ENCODE data around the gene WWOX.
"Not testable (repeated sequence)": the region's sequence is repeated elsewhere in the genome, so short reads cannot be mapped to it uniquely, and the experiment has no call there.

The WWOX gene

DNA sequence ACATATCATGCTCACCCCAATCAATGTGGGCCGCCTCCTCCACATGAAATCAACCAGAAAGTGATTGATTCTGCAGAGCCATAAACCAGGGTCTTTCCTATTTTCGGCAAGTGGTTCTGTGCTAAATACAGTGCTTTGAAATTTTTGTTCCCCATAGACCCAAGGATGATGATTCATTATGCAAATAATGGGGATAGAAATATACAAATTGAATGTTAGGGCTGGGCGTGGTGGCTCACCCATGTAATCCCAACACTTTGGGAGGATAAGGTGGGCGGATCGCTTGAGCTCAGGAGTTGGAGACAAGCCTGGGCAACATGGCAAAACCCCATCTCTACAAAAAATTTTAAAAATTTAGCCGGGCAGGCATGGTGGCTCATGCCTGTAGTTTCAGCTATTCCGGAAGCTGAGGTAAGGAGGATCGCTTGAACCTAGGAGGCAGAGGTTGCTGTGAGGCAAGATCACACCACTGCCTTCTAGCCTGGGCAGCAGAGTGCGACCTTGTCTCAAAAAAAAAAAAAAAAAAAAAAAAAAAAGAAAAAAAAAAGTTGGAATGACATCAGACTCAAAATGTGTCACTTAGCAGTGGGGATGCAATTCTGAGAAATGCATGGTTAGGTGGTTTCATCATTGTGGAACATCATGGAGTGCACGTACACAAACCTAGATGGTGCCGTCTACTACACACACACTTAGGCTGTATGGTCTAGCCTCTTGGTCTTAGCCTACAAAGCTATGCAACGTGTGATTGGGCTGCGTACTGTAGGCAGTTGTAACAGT lies 919.4 kb downstream of the WWOX start:
- no peak for DNase-seq (ENCODE audit: low read depth in 2 of 2)

DNA sequence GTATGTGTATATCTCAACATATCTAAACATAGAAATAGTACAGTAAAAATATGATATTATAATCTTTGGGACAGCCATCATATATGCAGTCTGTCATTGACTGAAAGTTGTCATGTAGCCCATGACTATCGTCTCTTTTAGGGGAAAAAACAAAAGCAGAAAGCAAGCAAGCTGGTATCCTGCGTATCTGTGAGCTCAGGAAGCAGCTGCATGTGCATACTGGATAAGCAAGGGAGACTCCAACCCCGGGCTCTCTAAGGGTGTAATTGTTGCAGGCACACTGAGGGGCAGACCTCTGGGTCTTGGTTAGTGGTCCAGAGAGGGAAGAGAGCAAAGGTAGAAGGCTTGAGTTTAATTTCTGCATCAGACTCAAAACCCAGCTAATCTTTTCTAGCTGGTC lies 920.0 kb downstream of the WWOX start:
- DNase-seq (ENCODE audit: low read depth in 2 of 2) = no peak

DNA sequence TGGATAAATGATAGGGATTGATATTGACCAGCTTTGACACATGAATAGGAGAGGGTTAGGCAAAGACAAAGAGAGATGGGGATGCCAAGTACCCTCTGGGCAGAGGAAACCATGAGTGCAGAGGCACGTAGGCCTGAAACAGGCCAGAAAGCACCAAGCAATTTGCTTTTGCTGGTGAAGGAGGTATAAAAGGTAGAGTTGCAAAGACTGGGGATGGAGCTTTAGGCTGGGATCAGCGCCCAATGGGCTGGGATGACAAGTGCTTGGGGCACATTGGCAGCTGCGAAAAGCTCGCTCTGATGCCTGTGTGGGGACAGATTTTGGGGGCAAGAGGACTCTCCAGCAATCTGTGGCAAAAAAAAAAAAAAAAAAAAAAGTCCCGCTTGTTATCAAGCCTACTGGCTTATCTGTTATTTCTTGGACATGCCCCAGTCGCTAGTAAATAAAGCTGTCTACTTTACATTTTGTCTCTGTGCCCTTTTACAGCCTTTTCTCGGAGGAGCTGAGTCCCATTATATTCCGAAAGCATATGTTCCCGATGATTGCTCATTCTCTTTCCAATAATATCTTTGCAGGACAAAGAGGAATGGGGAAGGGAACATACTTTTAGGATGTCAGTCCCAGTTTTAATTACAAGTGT lies 922.7 kb downstream of the WWOX start:
- DNase-seq (ENCODE audit: low read depth in 2 of 2) = no peak

DNA sequence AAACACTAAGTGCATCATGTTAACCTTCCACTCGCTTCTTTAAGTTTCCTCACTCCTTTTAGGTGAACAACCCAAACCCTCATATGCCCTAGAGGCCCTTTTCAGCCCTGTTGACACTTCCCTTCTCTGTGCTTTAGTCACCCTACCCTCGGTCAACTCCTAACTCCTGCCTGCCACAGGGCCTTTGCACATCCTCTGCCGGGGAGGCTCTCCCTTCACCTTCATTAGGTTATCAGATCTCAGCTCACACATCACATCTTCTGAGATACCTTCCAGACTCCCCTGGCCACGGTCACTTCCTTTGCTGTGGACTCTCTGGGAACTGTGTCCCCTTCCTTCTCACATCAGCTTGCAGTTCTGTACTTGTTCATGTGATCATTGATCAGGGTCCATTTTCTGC lies 926.7 kb downstream of the WWOX start:
- DNase-seq (ENCODE audit: low read depth in 2 of 2) = no peak

DNA sequence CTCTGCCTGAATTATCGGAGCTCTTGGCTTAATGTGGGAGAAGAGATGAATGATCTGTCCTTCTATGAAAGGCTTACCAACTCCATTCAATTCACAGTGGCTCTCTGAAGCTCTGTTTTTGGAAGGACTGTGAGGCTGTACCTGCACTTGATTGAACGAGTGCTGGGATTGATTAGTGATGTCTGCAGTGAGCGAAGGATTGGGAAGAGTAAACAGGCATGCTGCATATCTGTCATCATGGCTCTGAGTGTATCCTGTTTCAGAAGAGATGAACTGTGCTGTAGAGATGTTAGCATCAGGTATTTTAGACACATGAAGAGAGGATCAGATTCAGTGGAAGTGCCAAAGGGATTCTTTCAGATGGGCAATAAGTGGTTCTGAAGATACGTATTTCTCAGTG lies 937.1 kb downstream of the WWOX start:
- no peak for DNase-seq (ENCODE audit: low read depth in 2 of 2)

DNA sequence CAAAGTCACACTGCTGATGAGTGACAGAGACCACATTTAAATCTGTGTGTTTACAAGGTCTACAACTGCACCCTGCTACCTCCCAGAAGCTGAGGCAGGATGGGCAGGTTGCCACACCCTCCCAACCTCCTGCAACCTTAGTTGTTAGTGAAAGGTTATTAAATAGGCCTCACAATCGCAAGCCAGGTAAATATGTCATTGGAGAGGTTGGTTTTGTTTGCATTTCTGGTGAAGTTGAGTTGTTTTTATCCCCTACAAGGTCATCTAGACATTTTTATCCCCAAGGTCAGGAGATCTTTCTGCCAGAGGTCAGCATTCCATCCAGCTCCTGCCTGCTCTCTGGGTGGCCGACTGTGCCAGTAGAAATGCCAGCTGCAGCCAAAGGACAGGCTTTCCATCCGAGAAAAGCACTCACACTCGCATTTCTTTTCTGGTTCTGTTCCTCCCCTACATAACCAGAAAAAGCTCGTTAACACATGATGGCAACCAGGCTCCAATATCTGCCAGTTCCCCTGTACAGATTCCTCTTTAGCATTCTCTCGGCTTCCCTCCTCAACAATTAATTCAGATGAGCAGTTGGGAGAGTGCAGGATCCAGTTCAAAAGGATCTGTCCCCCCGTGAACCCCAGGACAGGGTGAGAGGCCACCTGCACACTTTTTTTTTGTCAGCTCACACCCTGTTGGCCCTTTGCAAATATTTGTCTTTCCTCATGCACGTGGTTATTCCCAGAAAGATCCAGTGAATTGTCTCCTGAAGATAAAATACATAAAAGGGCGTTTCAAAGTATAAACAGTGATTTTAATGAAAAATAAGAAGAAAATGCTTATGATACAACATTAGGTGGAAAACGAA lies 938.3 kb downstream of the WWOX start:
- no peak for DNase-seq (ENCODE audit: low read depth in 2 of 2)

DNA sequence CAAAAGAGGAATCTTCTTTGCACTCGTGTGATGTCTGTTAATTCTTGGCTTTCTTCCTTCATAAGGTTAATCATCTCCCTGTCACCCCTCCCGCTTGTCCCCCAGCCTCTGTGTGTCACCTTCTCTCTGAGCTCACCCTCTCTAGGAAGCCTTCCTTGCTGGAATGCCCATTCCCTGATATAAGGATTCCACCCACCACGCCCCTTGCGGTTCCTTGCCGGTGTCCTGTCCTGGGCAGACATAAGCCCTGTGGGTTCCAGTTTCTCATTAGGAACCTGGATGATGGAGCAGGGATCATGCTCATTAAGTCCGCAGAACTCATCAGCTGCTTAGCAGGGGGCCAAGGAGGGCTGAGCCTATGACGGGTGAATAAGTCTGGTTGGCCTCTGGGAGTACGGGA lies 941.8 kb downstream of the WWOX start:
- no peak for DNase-seq (ENCODE audit: low read depth in 2 of 2)

DNA sequence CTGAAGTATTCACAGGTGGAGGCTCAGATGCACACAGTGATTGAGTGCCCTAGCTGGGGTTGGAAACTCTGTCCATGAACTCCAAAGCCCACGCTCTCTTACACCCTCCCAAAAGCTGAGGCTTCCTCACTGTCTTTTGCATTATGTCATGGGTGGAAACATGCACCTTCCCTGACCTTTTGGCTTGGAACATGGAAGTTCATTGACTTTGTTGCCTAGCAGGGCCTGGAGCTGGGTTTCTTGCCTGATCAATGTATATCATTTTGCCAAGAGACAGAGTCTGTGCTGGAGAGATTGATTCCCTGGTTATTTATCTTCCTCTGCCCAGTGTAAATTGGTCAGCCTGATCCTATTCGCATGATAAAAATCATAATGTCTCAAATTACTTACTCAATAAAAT lies 942.7 kb downstream of the WWOX start:
- no peak for DNase-seq (ENCODE audit: low read depth in 2 of 2)

DNA sequence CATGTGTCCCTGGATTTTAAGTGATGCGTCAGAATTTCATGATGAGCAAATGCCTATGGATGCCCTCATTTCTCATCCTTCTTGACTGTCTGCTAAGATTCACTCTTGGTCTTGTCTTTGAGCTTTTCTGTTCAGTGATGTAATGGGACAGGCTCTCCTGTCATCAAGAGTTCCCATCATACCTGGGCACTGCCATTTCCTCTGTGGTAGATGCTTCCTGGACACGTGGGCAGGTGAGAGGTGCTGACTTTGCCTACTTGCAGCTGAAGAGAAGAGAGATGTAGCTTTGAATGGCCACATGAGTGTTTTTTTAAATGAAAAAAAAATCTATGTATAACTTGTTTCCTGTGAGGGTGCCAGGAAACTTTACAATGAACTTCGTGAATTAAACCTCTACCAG lies 943.4 kb downstream of the WWOX start:
- no peak for DNase-seq (ENCODE audit: low read depth in 2 of 2)

DNA sequence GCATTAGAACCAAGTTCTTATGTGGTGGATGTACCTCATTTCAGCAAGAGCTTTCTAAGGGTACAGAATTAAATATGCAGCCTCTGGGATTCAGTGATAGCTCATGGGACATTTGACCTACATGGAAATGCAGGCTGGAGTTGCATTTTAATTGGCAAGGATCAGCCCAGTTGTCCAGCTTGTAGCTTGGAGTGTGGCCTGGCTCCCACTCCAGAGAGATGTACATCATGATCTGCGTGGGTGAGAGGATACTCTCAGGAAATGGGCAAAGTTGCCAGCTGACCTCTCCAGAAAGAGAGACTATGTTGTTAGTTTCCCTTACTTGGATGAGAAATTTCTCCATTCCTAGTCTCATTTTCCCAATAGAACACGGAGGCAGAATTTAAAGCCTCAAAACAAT lies 945.7 kb downstream of the WWOX start:
- no peak for DNase-seq (ENCODE audit: low read depth in 2 of 2)

DNA sequence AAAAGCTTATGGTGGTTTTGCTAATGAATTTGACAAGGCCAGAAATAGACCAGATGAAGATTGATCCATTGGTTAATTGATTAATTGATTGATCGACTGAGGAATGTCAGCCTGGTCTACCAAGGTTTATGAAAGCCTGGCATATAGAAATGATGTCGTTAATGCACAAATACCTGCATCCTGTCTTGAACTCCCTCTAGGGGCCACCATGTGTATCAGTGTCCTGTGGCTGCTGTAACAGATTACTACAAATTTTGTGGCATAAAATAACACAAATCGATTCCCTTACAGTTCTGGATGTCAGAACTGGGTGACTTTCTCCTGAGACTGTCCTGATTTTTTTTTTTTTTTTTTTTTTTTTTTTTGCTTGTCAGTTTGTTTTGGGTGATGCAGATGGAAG lies 947.9 kb downstream of the WWOX start:
- no peak for DNase-seq (ENCODE audit: low read depth in 2 of 2)

DNA sequence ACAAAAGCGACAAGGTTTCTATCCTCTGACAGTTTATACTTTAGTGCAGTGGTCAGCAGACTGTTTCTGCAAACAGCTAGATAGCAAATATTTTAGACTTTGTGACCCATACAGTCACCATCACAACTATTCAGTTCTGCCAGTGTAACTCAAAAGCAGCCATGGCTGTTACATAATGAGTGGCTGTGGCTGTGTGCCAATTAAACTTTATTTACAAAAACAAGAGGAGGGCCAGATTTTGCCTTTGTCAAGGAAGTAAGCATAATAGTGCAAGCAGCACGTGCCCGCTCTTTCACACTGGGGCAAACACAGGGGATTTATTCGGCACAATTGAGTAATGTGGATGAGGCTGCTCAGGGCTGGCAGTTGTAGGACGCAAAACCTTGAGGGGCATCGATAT lies 949.6 kb downstream of the WWOX start:
- DNase-seq (ENCODE audit: low read depth in 2 of 2) = no peak

DNA sequence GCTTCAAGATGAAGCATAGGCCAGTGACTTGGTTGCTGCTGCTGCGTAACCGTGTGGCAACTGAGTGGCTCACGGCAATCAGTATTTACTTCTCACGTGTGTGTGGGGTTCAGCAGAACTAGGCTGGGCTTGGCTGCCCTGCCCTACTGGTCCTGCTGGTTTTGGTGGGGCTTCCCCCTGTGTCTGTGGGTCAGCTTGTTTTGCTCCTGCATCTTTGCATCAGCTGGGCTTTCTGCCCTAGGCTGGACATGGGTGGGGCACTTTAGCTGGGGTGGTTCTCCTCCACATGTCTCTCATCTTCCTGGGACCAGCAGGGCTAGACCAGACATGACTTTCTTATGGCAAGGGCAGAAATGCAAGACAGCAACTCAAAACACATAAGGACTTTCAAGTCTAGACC lies 950.6 kb downstream of the WWOX start:
- no peak for DNase-seq (ENCODE audit: low read depth in 2 of 2)

DNA sequence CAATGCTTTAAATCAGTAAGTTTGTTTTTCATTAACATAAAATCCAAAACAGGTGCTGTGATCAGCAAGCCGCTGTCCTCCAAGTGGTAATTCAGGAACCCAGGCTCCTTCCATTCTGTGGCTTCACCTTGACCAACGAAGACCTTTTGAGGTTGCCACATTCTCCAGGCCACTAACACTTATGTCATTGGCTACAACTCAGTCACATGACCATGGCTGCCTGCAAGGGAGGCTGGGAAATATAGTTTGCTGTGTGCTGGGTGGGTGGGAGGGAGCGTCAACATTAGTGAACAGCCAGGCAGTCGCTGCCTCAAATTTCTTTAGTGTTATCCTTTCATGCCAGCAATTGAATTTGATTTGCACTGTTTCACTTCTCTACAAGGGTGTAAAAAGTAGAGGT lies 951.9 kb downstream of the WWOX start:
- DNase-seq (ENCODE audit: low read depth in 2 of 2) = no peak

DNA sequence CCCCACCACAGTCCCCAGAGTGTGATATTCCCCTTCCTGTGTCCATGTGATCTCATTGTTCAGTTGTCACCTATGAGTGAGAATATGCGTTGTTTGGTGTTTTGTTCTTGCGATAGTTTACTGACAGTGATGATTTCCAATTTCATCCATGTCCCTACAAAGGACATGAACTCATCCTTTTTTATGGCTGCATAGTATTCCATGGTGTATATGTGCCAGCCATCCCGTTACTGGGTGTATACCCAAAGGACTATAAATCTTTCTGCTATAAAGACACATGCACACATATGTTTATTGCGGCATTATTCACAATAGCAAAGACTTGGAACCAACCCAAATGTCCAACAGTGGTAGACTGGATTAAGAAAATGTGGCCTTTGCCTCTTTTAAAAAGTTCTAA lies 952.7 kb downstream of the WWOX start:
- not testable (repeated sequence) for DNase-seq (ENCODE audit: low read depth in 2 of 2)

DNA sequence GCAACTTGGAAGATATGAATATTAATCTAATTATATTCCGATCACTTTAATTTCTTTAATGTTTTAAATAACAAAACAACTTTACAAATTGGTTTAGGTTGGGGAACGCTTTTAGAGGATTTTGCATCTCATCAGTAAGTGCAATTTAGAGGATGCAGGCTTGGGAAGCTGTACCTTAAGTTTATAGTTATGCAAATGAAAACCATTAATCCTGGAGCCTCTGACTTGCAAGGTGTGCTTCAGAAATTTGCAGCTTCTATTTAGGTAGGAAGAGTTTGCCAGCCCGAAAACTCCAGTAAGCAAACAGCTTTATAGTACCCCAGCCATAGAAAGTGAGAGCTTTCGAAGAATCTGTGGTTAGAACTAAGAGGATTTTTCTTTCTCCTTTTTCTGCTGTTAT lies 954.1 kb downstream of the WWOX start:
- no peak for DNase-seq (ENCODE audit: low read depth in 2 of 2)

DNA sequence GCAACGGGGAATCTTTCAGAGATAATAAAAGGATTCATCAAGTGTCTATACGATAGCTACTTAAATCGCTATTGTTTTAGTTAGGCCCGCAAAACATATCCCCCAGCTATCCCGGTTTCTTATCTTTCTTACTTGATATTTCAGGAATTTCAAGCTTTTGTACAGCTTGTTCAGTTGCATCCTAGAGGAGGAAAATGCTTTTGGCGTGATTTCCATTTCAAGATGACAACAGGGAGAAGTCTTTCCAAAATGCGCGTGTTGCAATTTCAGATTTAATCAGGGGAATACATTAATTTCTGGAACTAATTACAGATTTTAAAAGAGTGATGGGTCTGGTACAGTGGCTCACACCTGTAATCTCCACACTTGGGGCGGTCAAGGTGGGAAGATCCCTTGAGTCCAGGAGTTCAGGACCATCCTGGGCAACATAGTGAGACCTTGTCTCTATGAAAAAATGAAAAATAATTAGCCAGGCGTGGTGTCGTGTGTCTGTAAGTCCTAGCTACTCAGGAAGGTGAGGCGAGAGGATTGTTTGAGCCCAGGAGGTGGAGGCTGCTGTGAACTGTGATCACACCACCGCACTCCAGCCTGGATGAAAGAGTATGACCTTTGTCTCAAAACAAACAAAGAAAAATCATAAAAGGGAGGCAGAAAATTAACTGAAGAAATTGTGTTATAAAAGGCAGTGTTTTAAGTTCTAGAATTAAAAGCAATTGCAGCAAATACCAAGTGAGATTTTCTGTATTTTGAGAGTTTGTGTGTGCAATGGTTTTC lies 954.9 kb downstream of the WWOX start:
- no peak for DNase-seq (ENCODE audit: low read depth in 2 of 2)

DNA sequence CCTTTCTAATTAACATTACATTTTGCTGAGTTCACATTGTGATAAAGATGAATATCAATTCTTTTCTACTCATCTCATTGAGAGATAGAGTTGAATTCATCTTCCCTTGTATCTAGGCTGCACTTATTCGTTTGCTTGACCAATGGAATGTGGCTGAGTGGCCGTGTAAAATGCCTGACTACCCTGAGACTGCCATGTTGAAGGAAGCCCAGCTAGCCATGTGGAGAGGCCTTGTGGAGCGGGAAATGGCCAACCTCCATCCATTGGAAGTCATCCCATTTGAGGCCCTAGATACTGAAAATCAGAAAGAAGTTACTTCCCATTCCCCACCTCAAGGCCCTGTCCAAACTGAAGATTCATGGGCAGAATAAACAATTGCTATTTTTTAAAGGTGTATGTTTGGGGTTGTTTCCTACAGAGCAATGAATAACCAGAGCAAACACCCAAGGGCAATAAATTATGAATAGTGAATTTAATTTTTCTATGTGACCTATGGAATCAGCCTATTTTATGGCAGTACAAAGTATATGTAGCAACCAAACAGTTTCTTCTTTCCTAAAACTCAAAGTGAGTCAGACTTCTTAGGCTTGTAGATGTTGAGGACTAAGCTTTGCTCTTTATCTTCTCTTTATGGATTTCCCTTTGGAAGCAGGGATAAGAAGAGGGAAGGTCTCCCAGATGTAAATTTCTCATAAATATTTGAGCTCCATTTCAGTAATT lies 956.0 kb downstream of the WWOX start:
- no peak for DNase-seq (ENCODE audit: low read depth in 2 of 2)

DNA sequence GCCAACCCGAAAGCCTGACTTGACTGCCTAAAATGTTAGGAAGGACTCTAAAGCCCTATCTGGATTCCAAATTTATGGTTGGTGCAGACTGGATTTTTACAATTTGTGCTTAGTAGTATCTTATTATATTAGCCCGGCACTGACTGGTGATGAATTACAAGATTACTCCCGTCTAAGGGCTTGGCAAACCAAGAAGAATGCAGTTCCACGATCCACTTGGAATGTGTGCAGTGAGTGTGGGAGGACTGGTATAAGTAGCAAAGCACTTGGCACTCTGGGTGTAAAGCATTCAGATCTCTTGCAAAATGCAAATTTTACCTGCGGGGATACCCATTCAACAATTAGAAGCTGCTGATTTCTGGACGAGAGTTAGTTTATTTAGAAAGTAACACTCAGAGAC lies 961.7 kb downstream of the WWOX start:
- DNase-seq (ENCODE audit: low read depth in 2 of 2) = no peak

DNA sequence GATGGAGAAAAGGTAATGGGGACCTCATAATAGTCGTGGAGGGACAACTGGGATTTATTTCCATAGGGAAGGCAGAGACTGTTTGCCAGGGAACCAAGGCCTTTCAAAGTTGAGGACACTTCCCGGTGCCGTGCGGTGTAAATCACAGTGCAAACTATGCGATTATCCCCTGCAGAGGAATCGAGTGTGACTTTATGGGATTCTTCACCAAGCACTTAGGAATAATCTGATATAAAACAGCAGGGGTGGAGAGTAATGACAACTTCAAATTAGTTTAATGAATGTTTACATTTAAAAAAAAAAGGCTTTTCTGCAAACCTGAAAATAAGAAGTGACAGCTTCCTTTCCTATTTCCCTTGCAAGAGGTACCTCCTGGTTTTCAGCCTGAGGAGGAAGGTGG lies 962.9 kb downstream of the WWOX start:
- no peak for DNase-seq (ENCODE audit: low read depth in 2 of 2)

DNA sequence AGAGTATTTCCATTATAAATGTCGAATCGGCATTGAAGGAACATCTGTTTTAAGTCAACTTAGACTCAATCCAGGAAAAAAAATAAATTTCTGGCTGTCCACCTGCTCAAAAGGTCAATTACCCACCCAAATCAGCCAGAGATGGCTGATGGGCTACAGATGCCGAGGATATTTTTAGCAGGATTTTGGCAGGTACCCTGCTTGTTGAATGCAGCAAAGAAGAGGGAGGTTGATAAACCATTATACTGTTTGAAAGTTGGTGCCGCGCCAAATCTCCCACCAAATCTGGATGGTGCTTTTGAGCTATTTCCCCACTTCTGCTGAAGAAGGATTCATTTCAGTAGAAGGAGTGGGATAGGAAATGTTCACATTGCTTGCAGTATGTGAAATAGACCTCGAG lies 963.4 kb downstream of the WWOX start:
- no peak for DNase-seq (ENCODE audit: low read depth in 2 of 2)
